ENCODE data around the gene SPATA32. TPM values are rescaled to one million over a fixed set of nuclear protein-coding genes. Genes with fewer than 3 reads are reported as not detected.

Gene SPATA32
- total RNA-seq, 1 donor from 2014 or later, result 0.28 TPM

DNA sequence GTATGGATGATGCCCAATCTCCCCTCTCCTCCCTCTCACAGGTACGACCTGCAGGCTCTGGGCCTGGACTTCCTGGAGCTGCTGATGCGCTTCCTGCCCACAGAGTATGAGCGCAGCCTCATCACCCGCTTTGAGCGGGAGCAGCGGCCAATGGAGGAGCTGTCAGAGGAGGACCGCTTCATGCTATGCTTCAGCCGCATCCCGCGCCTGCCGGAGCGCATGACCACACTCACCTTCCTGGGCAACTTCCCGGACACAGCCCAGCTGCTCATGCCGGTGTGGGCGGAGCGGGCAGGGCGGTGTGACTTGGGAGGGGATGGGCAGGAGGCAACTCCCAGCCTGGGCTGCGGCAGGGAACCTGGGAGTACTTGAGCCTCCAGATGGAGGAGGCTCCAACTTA is 18.1 kb downstream of the SPATA32 start:
- intact Hi-C loops (cut with micrococcal nuclease), result no loop called here
- Mint-ChIP-seq H3K36me3 (ENCODE audit: low read depth) (peaks cover 60% of the 10 kb centered on the region), H3K4me3 (no peak overlapping the region), H3K27ac (no peak overlapping the region), H3K27me3 (no peaks in the 10 kb centered on the region), H3K4me1 (peaks cover 40% of the 10 kb centered on the region), H3K9me3 (no peaks in the 10 kb centered on the region)
- DNase-seq, result no peak

DNA sequence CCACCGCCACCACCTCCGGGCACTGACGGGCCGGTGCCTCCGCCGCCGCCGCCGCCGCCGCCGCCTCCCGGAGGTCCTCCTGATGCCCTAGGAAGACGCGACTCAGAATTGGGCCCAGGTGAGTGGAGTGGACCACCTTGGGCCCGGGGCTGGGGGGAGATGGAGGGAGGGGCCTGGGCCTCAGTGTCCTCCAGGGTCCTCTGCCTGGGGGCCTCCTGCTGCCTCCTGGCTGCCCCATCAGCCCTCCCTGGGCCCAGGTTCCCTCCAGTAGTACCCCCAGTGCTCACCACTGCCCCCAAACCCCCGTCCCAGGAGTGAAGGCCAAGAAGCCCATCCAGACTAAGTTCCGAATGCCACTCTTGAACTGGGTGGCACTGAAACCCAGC is 19.9 kb downstream of the SPATA32 start:
- intact Hi-C loops (cut with micrococcal nuclease), result no loop called here
- no peaks in the 10 kb centered on the region for H3K9me3 Mint-ChIP-seq
- H3K4me1 Mint-ChIP-seq, result peaks cover 38% of the 10 kb centered on the region
- DNase-seq, result no peak
- peaks cover 72% of the 10 kb centered on the region for H3K36me3 Mint-ChIP-seq (ENCODE audit: low read depth)
- H3K4me3 Mint-ChIP-seq, result no peak overlapping the region
- no peak overlapping the region for H3K27ac Mint-ChIP-seq
- H3K27me3 Mint-ChIP-seq, result no peaks in the 10 kb centered on the region

DNA sequence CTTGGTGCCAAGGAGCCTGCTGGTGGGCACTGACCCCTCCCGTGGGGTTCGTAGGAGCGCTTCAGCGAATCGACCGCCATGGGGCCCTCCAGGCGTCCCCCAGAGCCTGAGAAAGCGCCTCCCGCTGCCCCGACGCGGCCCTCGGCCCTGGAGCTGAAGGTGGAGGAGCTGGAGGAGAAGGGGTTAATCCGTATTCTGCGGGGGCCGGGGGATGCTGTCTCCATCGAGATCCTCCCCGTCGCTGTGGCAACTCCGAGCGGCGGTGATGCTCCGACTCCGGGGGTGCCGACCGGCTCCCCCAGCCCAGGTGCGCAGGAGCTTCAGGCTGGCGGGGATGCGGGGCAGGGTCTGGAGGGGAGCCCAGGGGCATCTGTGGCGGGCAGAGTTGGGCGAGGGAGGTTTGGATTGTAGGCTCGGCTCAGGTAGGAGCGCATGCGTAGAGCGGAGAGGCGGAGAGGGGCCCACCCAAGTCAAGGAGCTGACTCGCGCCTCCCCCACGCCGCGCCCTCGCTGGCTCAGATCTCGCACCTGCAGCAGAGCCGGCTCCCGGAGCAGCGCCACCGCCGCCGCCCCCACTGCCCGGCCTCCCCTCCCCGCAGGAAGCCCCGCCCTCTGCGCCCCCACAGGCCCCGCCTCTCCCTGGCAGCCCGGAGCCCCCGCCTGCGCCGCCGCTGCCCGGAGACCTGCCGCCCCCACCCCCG is 20.4 kb downstream of the SPATA32 start:
- DNase-seq, result no peak
- H3K27me3 Mint-ChIP-seq, result no peaks in the 10 kb centered on the region
- peaks cover 33% of the 10 kb centered on the region for H3K4me1 Mint-ChIP-seq
- no peak overlapping the region for H3K4me3 Mint-ChIP-seq
- no peaks in the 10 kb centered on the region for H3K9me3 Mint-ChIP-seq
- no peak overlapping the region for H3K27ac Mint-ChIP-seq
- H3K36me3 Mint-ChIP-seq (ENCODE audit: low read depth), result peaks cover 71% of the 10 kb centered on the region
- intact Hi-C loops (cut with micrococcal nuclease), result no loop called here

DNA sequence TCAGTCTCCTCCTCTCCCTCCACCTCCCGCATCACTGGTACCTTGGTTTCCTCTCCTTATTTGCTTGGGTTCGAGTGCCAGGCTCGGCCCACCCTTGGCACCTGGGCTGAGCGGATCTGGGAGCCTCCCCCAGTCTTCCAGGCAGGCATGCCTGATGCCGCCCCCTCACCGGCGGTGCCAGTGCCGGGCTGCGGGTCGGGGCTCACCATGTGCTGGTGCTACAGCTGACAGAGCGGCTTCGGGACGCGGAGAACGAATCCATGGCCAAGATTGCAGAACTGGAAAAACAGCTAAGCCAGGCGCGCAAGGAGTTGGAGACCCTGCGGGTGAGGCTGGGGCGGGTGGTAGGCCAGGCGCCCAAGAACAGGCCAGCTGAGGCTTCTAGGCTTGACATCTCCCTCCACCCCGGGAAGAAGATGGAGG is 21.0 kb downstream of the SPATA32 start:
- Mint-ChIP-seq H3K9me3 (no peaks in the 10 kb centered on the region), H3K36me3 (ENCODE audit: low read depth) (peaks cover 69% of the 10 kb centered on the region), H3K4me1 (peaks cover 28% of the 10 kb centered on the region), H3K27me3 (no peaks in the 10 kb centered on the region), H3K4me3 (no peak overlapping the region), H3K27ac (no peak overlapping the region)
- no peak for DNase-seq
- intact Hi-C loops (cut with micrococcal nuclease), result no loop called here

DNA sequence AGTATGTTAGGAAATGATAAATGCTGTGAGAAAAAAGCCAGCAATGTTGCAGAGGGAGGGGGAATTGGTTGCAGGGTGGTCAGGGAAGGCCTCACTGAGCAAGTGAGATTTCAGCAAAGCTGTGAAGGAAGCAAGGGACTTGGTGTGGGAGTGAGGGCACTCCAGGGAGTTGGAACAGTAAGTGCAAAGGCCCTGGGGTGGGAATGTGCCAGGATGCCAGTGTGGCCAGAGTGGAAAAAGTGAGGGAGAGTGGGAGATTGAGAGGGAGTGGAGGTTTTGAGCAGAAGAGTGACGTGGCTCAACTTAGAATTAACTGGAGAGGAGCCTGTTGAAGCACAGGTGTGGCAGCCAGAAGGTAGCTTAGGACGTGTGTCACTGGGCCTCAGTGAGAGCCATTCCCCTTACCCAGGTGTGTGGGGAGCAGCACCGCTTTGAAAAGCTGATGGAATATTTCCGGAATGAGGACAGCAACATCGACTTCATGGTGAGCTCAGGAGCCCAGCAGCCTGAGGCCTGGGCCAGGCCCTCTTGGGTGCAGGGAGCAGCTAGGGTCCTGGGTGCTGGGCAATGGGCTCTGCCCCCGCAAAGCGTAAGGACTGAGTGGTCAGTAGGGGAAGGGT is 23.6 kb downstream of the SPATA32 start:
- H3K4me3 Mint-ChIP-seq, result no peak overlapping the region
- H3K9me3 Mint-ChIP-seq, result no peaks in the 10 kb centered on the region
- H3K36me3 Mint-ChIP-seq (ENCODE audit: low read depth), result peaks cover 73% of the 10 kb centered on the region
- peaks cover 46% of the 10 kb centered on the region for H3K4me1 Mint-ChIP-seq
- no peaks in the 10 kb centered on the region for H3K27me3 Mint-ChIP-seq
- DNase-seq, result no peak
- H3K27ac Mint-ChIP-seq, result peak overlapping the region; percentile 52
- intact Hi-C loops (cut with micrococcal nuclease), result no loop called here

DNA sequence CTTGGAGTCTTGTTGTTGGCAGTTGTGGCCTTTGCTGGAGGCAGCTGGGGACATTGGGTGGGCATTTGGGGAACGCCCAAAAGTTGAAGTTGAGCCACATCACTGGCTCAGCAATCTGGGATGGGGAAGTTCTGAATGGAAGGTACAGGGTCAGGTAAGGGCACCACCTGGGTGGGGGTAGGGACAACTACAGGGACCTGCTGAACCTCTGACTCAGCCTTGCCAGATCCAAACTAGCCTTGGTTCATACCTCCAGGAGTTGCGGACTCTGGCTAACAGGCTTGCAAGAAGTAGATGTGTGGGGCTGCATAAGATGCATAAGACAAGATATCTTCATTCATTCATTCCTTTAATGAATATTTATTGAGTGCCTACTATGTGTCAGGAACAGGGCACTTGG is 24.2 kb downstream of the SPATA32 start:
- intact Hi-C loops (cut with micrococcal nuclease), result no loop called here
- H3K9me3 Mint-ChIP-seq, result no peaks in the 10 kb centered on the region
- peak overlapping the region; percentile 29 for H3K27ac Mint-ChIP-seq
- no peak for DNase-seq
- H3K4me3 Mint-ChIP-seq, result no peak overlapping the region
- no peaks in the 10 kb centered on the region for H3K27me3 Mint-ChIP-seq
- peaks cover 72% of the 10 kb centered on the region for H3K36me3 Mint-ChIP-seq (ENCODE audit: low read depth)
- peaks cover 46% of the 10 kb centered on the region for H3K4me1 Mint-ChIP-seq

DNA sequence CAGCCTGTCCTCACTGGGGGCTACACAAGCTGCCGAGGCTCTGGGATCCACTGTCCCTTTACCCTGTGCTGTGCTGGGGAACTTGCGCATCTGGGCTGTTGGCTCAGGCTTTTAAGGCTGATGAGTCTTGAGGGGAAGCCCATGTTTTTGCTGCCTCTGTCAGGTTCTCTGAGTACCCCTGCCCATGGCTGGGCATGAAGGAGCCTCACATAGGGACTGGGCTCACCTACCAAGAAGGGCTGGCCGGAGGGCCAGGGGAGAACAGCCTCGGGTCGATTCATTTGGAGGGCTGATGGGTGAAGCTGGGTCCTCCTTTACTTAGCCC is 25.6 kb downstream of the SPATA32 start:
- H3K27ac Mint-ChIP-seq, result peak overlapping the region; percentile 77
- no peaks in the 10 kb centered on the region for H3K9me3 Mint-ChIP-seq
- H3K4me1 Mint-ChIP-seq, result peaks cover 58% of the 10 kb centered on the region

DNA sequence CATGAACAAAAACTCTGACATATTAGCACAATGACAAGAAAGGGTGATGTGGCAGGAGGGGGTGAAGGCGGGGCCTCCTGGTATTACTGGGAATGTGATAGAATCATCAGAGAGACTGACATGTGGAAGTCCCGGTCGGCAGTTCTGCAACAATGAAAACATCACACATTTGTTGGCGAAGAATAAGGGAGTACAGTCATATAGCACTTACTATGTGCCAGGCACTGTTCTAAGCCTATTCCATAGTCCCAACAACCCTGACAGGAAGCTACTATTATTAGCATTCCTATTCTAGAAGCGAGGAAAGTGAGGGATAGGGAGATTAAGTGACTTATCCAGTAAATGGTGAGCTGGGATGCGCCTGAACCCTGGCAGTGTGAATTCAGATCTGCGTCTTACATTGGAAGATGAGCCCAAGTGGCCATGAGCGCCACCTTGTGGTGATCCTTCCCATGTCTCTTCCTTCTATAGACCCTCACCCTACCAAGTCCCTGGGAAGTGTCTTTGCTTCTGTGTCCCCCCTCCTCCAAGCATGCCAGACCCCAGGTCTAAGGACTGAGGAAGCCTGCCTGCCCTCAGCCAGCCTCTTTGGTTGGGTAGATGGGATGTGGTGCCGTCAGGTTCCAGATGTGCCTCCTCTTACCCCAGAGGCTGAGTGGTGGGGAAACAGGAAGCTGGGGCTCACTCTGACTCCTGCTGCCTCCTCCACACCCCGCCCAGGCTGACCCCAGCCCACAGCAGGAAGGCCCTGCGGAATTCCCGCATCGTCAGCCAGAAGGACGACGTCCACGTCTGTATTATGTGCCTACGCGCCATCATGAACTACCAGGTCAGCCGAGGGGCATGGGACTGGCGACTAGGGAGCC is 26.2 kb downstream of the SPATA32 start:
- peak; percentile 92 for DNase-seq
- intact Hi-C loops (cut with micrococcal nuclease), result loop anchor here (1.0 kb wide), 2 partner anchors 9 to 16 kb away; no protein-coding TSS in a partner anchor
- H3K4me1 Mint-ChIP-seq, result peaks cover 60% of the 10 kb centered on the region
- H3K27me3 Mint-ChIP-seq, result no peaks in the 10 kb centered on the region
- H3K27ac Mint-ChIP-seq, result peak overlapping the region; percentile 83
- peaks cover 73% of the 10 kb centered on the region for H3K36me3 Mint-ChIP-seq (ENCODE audit: low read depth)
- peak overlapping the region; percentile 55 for H3K4me3 Mint-ChIP-seq
- no peaks in the 10 kb centered on the region for H3K9me3 Mint-ChIP-seq

More for the DNA sequence above, 25.6 kb downstream of the SPATA32 start:
- no peak for DNase-seq
- Mint-ChIP-seq H3K27me3 (no peaks in the 10 kb centered on the region), H3K36me3 (ENCODE audit: low read depth) (peaks cover 76% of the 10 kb centered on the region), H3K4me3 (no peak overlapping the region)
- intact Hi-C loops (cut with micrococcal nuclease), result no loop called here

DNA sequence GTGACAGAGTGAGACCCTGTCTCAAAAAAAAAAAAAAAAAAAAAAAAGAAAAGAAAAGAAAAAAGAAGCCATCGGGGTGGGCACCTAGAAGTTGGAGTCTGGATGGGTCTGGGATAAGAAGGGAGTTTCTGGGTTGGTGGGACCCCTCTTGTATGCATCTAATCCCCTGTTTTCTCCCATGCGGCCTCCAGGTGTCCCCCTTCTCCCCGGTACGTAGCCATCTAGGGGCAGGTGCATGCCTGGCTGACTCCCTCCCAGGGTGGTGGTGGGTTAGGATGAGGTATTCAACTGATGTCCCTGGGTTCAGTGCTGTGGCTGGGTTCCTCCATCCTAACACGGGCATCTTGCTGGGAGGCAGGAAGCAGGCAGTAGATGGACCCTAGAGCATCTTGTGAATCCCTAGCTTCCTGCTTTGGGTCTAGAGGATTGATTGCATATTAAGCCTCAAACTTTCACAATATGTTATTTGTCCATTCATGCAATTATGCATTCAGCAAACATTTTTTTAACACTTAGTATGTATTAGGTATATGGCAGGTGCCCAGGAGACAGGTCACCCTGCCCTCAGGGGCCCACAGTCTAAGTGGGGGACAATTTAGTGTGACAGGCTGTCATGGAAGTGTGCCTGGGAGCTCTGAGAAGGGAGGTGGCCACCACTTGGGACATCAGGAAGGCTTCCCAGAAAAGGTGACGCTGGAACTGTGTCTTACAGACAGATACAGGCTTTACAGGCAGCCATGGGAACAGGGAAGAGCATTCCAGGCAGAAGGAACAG is 27.1 kb downstream of the SPATA32 start:
- H3K27me3 Mint-ChIP-seq, result no peaks in the 10 kb centered on the region

DNA sequence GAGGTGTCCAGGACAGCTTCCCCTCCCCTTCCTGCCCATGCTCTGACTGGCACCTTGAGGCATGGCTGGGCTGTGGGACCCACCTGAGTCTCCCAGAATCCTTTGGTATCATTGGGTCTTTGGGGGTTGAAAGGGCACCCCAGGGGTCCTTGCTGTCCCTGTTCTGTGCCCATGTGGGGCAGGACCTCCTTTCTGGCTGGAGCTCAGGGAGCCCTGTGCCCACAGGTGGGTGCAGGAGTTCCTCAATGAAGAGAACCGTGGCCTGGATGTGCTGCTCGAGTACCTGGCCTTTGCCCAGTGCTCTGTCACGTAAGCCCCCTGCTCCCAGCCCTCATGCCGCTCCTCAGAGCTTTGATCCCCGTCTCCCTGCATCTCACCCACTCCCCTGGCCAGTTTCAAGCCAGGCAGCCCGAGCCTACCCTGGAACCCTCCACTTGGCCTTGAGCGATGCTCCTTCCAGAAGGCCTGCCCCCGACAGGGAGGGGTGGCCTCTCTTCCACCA is 28.4 kb downstream of the SPATA32 start:
- Mint-ChIP-seq H3K4me3 (peak overlapping the region; percentile 56), H3K9me3 (no peaks in the 10 kb centered on the region), H3K4me1 (peaks cover 70% of the 10 kb centered on the region), H3K27ac (peak overlapping the region; percentile 94), H3K27me3 (no peaks in the 10 kb centered on the region), H3K36me3 (ENCODE audit: low read depth) (peaks cover 64% of the 10 kb centered on the region)
- intact Hi-C loops (cut with micrococcal nuclease), result no loop called here
- peak; percentile 57 for DNase-seq

More for the DNA sequence above, 27.1 kb downstream of the SPATA32 start:
- DNase-seq, result peak; percentile 78
- peaks cover 66% of the 10 kb centered on the region for H3K4me1 Mint-ChIP-seq
- no peaks in the 10 kb centered on the region for H3K9me3 Mint-ChIP-seq
- peaks cover 72% of the 10 kb centered on the region for H3K36me3 Mint-ChIP-seq (ENCODE audit: low read depth)
- peak overlapping the region; percentile 83 for H3K27ac Mint-ChIP-seq
- peak overlapping the region; percentile 56 for H3K4me3 Mint-ChIP-seq
- intact Hi-C loops (cut with micrococcal nuclease), result loop anchor here (1.0 kb wide), 2 partner anchors 9 to 16 kb away; no protein-coding TSS in a partner anchor

DNA sequence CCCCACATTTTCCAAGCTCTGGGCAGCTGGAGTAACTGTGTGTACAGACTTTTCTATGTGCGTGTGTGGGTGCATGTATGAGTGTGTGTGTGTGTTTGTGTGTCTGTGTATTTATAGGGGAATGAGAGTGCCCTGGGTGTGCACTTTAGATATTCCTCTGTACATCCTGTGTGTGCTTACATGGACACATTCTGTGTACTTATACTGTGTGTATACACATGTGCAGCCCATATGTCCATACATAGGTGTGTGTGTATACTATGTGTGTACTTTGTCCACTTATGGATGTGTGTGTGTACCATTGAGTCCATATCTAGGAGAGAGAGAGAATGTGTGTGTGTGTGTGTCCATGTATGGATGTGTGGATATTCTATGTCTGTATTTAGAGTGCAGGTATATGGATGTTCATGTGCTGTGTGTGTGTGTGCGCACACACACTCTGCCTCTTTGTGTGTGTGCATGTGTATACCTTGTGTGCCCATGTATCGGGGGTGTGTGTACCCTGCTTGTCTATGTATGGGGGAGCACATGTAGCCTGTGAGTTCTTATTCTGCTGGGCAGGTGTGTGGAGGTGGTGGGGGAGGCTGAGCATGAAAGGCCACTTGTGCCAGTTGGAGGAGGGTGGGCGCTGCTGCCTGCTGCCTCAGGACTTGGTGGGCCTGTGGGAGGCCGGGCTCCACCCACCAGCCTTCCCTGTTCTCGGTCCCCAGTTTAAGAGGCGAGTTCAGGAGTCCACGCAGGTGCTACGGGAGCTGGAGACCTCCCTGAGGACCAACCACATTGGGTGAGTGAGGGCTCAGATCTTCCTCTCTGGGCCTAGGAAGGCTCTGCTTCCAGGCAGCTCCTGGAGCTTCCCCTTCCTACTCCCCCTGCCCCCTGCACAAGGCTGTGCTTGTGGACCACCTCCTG is 29.1 kb downstream of the SPATA32 start:
- Mint-ChIP-seq H3K9me3 (no peaks in the 10 kb centered on the region), H3K4me3 (peak overlapping the region; percentile 67), H3K4me1 (peaks cover 72% of the 10 kb centered on the region)

DNA sequence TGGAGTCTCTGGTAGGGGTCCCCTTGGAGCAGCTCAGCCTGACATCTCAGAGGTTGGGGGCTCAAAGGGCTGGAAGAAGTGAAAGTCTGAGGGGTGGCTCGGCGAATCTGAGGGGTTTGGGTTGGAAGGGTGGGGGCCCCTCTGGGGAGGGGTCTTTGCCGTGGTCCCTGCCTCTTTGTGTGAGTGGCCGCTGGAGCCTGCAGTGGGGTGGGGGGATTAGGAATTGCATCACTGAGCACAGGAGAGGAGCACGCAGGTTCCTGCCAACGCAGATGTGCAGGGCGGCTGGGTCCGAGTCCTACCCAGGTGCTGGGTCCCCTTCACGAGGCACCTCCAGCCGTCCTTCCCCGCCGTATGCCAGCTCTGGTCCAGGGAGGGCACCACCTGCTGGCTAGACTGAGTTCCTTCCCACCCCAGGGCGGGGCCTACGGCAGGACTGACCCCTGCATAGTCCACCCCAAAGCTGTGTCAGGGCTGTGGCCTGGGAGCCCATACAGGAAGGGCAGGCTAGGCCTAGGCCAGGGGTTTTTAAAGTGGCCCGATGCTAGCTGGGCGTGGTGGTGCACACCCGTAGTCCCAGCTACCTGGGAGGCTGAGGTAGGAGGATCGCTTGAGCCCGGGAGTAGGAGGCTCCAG is 30.3 kb downstream of the SPATA32 start:
- no peaks in the 10 kb centered on the region for H3K9me3 Mint-ChIP-seq
- peaks cover 52% of the 10 kb centered on the region for H3K36me3 Mint-ChIP-seq (ENCODE audit: low read depth)
- peak; percentile 72 for DNase-seq
- H3K4me1 Mint-ChIP-seq, result peaks cover 81% of the 10 kb centered on the region
- peak overlapping the region; percentile 94 for H3K27ac Mint-ChIP-seq
- peak overlapping the region; percentile 67 for H3K4me3 Mint-ChIP-seq
- intact Hi-C loops (cut with micrococcal nuclease), result no loop called here
- H3K27me3 Mint-ChIP-seq, result no peaks in the 10 kb centered on the region

More for the DNA sequence above, 29.1 kb downstream of the SPATA32 start:
- intact Hi-C loops (cut with micrococcal nuclease), result no loop called here
- H3K27ac Mint-ChIP-seq, result peak overlapping the region; percentile 94
- peaks cover 59% of the 10 kb centered on the region for H3K36me3 Mint-ChIP-seq (ENCODE audit: low read depth)
- DNase-seq, result no peak
- no peaks in the 10 kb centered on the region for H3K27me3 Mint-ChIP-seq
